SIG-M5 treated with dmso at 0.1 percent for 504 hours (cell line): ENCODE results near the gene PAFAH2.
A peak's percentile ranks its signal among the peaks of the same experiment; 100 is the strongest.
"Not testable (repeated sequence)": the region's sequence is repeated elsewhere in the genome, so short reads cannot be mapped to it uniquely, and the experiment has no call there.

ENCODE experiments used
- DNase-seq: peaks from one replicate; lab custom pipeline; 2025; ENCODE audit not compliant: unreplicated experiment; lab: John Stamatoyannopoulos, UW

Gene PAFAH2

DNA sequence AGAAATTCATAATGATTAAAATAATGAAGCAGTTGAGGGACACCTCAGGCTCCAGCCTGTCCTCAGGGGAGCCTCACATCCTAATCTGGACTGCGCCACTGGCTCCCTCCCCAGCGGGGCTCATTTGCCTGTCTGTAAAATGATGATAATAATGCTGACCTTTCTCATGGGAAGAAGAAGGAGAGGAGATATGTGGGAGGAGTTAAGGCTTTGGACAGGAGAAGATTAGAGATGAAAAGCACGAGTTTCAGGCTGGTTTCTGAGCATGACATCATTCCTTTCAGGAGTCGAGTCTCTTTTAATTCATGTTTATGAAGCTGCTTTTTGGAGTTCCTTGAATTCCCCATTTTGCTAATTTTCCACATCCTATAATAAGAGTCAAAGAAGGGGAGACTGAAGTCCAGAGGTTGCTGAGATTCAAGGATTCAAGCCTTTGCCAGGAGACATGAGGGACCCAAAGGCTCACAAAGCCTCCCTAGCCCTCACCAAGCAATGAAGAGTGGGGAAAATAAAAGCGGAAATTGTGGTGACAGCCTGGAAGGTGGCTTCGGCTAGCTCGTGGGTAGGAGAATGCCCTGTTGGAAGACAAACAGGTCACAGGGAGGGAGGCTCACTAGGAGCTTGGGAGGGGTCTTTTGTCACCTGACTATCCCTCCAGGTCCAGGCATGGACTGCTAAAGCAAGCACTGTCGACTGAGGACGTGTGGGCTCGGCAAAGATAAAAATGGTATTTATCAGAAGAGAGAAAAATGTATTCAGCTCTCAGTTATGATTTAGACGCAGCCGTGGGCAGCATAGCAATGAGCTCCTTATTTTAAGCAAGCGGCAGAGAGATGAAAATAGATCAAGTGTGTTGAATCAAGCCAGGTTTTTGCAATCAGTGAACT is 64.1 kb downstream of the PAFAH2 start:
- DNase-seq: no peak

DNA sequence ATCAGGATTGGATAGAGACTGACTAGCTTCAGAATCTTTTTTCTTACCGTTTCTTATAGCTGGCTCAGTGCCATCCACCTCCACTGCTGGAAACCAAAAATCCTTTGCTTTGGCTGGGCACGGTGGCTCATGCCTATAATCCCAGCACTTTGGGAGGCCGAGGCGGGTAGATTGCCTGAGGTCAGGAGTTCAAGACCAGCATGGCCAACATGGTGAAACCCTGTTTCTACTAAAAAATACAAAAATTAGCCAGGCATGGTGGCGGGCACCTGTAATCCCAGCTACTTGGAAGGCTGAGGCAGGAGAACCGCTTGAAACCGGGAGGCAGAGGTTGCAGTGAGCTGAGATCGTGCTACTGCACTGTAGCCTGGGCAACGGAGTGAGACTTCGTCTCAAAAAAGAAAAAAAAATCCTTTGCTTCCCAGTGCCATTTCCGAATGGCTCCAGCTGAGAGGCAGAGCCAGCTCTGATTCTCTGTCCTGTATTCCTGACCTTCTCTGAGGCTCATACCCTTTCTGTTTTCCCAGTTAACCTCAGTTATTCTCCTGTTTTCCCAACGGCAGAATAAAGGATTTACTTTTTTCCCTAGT is 65.0 kb downstream of the PAFAH2 start:
- DNase-seq: not testable (repeated sequence)

DNA sequence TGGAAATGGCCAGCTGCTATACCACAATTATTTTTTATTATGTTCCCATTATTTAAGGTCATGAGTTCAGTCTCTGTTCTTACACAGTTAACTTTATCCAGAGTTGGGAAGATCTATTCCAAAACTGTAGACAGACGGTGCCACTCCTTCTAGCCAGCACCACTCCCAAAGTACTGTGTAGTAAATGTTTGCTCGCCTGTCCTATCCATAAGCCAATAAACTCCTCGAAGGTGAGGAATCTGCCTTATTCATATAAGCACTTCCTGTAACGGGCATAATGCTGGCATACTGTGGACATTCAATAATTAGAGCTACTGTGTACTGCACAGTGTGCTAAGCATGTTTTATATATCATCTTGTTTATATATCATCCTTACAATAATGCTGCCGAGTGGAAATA is 65.5 kb downstream of the PAFAH2 start:
- no peak for DNase-seq

DNA sequence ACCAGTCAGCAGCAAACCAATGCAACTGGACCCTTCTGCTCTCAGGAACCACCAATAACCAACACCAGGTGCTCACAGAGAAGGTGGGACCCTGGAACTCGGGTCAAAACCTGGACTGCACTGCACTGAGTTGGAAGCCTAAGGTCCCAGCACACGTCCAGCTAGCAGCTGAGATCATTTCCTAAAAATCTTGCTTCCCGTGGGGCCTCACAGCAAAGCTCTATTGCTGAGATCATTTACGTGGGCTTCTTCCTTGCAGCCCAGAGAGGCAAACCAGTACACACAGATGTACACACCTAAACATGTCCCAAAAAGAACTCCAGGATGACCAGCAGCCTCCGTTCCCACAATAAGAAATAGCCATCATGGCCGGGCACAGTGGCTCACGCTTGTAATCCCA is 68.8 kb downstream of the PAFAH2 start:
- DNase-seq: no peak

DNA sequence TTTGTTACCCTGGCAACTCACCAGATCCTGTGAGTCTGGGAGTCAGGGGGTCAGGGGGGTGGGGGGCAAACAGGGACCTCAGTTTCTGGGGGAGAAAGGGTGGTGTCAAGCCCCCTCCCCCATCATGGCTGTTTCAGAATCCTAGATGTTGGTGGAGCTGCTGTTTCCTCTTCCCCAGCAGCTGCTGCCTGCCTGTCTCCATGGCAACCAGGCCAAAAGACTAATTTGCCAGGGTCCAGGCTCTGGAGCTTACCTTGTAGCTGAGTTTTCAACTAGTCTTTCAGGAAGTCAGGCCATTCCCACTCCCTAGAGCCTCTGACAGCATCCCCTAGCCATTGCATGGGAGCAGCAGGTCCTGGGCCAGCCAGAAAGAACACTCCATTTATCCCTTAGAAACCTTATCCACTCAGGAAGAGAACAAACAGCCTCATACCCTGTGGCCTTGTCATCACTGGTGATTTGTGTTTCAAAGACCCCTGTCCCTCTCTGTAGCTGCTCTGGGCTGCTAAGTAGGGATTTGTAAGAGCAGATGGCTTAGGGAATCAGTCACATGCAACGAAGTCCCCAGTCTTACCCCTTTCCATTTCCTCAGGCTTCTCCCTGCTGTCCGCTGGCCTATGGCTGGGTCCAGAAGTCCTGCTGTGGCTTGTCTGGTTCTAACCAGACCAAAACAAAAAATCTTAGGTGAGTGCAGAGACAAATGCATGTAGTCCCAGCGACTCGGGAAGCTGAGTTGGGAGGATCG is 70.2 kb downstream of the PAFAH2 start:
- peak; percentile 14 for DNase-seq

DNA sequence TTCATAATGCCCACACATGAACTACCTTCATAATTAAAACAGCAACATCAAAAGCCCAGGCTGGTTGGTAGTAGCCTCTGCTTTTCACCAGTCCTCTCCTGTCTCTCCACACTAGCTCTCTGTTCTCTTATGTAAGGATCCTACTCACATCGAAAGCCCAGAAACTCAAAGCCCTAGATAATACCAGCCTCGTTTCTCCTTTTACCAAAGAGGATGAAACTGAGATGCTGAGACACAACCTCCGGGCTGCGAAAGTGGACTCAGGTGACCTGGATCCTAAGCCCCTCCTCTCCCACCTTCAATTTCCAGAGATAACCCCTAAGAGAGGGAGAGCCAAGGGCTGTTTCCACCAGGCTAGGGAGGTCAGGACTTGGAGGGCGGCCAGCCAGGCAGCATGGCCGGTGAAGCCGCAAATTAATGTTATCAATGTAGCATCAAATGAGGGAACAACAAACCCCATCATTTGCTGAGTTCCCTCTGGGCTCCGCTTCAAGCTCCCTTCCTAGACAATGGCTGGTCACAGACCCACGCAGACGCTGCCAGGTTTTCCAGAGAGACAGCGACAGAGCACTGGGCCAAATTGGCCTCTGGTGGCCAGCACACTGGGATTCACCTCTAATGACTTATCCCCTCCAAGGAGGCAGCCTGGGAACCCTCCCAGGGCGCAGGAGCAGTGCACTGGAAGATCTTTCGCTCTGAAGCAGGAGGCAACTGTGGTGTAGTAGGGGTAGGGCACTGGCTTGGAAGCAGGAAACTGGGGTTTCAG is 70.9 kb downstream of the PAFAH2 start:
- DNase-seq: no peak

DNA sequence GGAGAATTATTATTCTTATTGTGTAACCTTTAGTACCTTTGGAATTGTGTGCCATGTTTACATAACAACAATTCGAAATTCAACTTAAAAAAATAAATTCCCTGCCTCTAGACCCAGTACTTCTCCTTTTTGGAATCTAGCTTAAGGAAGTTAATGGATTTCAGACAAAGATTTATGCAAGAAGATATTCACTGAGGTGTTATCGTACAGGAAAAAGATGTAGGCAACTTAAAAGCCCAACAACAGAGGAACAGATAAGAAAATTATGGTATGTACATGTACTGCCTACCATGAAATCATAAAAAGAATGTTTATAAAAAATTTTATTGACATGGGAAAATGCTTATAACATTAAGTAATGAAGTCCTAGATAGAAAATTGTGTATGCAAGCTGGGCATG is 73.4 kb downstream of the PAFAH2 start:
- DNase-seq: peak; percentile 8

DNA sequence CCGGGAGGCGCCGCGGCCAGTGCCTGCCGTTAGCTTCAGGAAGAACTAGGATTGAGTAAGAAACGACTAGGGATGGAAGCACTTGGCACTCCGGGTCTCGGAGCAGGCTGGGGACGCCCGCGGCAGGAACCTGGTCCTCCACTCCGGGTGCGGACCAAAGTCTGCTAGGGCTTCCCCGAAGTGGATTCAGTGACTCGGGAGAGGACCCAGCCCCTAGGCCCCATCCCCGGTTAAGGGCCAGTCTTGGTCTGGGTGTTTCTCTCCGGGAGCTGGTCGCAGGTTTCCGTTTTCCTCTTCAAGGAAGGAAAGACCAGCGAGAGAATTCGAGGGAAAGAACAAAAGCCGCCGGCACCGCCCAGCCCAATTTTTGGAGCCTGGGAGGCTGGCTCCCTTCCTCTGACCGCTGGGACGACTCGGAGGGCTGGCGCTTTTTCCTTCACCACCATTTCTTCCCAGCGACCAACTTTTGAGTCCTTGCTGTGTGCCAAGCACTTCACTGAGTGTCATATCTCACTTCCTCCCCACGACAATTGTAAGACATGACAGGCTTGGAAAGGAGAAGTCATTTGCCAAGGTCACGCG is 74.8 kb downstream of the PAFAH2 start:
- DNase-seq: peak; percentile 55

DNA sequence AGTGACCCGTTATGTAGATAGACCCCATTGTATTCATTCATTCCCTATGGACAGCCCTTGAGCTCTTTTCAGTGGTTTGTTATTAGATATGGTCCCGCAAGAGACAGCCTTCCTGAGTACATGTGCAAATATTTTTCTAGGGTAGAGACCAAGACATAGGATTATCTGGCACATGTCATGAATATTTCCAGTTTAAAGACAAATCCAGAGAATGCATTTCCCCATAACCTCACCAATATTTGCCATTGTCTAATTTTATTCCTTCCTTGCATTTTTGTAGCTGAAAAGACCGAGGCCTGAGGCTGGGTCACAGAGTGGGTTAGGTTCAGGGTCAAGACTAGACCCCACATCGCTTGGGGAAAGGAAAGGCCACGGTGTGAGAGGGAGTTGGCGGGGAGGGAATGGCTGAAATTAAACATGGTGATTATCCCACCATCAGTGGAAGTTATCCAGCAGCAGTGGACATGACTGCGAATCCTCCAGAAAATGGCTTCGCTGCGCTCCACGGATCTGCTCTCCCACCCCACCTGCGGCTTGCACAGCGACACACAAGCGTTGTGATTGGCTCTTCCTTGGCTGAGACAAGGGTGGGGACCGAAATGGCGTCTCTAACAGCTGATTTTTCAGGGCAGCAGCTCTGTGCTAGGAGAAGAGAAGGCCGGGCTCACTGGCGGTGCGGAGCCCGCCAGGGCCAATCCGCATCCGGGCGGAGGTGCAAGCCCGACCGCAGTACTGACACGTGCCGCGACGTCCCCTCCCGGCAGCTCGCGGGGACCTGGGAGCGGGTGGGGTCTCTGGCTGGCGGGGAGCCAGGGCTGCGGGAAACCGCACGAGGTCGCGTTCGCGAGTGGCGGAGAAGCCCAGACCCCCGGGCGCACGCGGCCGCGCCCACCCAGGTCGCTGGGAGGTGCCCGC is 75.5 kb downstream of the PAFAH2 start:
- DNase-seq: peak; percentile 40

DNA sequence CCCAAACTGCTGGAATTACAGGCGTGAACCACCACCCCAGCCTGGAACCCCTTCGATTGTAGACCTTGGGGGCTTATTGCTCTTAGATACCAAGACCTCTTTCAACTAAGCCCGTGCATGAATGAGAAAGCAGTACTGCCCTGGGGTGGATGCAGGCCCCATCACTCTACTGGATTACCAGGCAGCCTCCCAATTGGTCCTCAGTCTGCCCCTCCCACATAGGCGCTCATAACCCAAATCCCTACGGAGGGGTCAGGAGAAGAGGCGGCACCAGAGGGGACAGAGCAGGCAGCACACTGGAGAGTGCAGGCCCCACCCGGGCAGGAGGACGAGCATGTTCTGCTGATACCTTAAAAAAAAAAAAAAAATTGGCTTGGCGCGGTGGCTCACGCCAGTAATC is 79.2 kb downstream of the PAFAH2 start:
- DNase-seq: no peak

DNA sequence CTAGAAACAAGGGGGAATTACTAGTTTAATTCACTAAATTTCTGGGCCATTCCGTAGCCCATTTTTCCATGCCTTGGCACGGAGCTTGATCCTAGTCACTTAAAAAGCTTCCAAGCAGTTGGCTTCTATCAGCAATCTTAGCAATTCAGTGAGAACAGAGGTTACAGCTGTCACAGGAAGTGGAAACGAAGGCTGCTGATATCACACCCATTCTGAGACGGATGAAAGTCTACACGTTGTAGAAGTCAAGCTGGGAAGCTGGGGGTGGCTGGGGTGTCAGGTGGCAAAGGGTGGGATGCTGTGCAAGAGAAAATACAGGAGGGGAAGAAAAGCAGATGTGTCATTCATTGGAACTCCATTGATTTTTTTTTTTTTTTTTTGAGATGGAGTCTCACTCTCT is 79.9 kb downstream of the PAFAH2 start:
- DNase-seq: no peak

DNA sequence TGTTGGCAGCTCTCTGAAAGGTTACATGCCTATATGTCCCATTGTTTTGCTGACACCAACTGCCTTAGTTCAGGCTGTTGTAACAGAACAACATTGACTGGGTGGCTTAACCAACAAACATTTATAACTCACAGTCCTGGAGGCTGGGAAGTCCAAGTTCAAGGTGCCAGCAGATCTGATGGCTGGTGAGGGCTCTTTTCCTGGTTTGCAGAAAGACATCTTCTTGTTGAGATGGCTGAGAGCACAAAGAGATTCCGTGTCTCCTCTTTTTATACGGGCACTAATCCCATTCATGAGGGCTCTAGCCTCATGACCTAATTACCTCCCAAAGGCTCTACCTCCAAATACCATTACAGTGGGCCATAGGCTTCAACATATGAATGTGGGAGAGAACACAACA is 81.4 kb downstream of the PAFAH2 start:
- DNase-seq: no peak

DNA sequence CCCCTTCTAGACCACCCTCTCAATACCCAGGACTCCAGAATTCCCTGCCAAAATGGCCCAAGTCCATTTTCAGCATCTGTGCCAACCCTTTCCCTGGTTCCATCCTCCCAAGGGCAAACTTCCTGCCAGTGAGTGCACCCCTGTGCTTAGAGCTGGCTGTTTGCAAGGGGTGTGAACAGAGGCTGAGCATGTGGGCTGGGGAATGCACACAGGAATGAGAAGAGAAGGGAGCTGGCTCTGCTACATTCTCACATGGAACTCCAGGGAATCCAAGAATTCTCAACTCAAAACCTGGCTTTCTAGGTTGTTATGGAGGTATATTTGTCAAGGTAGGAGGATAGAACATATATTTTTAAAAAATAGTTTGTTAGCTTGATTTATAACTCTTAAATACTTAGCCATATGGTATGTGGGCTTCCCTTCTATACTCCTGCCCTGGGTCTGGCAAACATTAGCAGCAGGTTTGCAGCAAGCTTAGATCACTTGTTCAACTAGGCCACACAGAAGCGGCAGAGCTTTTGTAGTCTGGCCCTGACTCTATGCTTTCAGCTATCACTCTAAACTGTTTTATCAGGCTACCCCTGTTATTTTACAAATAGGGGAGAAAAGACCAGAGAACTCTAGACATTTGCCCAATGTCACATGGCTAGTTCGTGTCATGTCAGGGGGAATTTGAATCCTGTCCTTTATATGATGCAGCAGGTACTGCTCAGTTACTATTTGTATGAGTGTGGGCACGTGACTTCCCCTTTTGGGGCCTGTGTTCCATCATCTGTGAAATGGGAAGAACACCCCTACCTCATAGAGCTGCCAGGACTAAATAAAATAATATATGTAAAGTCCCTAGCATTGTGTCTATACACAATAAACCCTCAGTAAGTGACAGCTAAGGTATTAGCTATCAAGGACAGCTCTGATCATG is 83.5 kb downstream of the PAFAH2 start:
- no peak for DNase-seq

DNA sequence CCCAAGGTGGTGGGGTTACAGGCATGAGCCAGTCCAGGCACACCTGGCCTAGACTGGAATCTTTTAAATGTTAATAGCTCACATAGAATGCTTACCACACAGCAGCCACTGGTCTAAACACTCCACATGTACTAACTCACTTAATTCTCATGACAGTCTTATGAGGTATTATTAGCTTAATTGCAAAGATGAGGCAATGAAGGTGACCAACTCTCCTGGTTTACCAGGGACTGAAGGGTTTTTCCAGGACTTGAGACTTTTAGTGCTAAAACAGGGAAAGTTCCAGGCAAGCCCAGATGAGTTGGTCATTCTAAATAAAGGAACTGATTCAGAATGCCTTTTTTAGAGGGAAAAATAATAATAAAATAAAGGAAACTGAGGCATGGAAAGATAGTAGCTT is 84.7 kb downstream of the PAFAH2 start:
- DNase-seq: no peak

DNA sequence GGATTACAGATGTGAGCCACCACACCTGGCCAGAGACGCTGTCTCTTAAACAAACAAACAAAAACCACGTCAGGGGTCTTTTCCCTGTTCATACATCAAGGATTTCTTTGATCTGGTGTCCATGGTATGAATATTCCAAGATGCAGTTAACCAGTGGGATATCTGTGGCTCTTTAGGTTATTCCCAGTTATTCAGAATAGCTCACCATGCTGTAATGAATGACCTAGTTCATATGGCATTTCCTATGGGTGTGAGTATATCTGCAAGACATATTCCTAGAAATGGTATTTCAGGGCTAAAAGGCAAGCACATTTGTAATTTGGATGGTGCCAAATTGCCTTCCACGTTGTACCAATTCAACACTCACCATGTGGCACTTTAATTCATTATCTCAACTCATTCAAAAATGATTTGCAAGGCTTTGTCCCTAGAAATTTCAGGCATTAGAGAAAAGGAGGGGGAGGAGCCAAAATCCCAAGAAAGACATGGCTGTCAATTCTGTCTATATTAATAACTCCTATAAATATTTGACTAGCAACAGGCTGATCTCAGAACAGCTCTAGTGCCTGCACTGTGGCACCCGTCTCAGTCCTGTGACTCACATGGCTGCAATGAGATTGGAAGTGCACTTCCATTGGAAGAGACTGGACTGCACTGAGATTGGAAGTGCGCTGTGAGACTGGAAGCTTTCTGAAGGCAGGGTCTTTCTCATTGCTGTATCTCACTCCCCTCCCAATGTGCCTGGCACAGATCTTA is 85.6 kb downstream of the PAFAH2 start:
- DNase-seq: no peak

DNA sequence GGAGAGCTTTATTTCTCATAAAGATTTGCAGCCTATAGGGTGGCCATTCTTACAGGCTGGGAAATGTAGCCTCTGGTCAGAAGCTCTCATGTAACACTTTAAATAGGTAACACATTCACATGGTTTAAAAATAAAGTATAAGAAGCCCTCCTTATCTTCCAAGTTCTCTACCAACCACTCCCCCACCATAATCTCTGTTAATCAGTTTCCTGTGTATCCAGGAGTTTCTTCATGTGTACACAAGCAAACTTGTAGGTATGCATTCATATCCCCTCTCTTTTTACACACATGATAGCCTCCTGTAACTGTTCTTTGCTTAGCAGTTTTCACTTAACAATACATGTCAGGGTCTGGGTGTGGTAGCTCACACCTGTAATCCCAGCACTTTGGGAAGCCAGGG is 86.7 kb downstream of the PAFAH2 start:
- no peak for DNase-seq
